ENCODE measurements around the gene TMEM131.

DNA sequence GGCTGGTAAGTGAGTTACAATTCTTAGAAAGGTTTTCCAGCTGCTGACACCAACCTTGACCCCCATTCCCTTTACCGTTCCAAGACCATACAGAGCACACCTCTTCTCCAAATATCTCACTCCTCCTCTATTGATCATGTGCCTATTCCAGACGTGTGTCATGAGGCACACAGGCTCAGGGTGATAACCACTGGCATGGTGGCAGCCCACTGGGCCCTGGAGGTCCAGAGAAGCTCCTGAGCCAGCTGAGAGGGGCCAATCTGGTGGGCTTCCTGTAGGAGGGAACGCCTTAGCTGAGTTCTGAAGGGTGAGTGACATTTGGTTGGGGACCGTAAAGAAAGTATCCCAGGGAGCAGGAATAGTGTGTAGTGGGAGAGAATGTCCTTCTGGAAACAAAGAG, 254.1 kb downstream of the TMEM131 start:
- TF ChIP-seq, protein P1, sequence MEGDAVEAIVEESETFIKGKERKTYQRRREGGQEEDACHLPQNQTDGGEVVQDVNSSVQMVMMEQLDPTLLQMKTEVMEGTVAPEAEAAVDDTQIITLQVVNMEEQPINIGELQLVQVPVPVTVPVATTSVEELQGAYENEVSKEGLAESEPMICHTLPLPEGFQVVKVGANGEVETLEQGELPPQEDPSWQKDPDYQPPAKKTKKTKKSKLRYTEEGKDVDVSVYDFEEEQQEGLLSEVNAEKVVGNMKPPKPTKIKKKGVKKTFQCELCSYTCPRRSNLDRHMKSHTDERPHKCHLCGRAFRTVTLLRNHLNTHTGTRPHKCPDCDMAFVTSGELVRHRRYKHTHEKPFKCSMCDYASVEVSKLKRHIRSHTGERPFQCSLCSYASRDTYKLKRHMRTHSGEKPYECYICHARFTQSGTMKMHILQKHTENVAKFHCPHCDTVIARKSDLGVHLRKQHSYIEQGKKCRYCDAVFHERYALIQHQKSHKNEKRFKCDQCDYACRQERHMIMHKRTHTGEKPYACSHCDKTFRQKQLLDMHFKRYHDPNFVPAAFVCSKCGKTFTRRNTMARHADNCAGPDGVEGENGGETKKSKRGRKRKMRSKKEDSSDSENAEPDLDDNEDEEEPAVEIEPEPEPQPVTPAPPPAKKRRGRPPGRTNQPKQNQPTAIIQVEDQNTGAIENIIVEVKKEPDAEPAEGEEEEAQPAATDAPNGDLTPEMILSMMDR (IDR thresholded peaks at IDR 0.05): no peak
- TF ChIP-seq POLR2A (IDR thresholded peaks at IDR 0.05): no peak

Data from lower leg skin (tissue), 3 donors.